IPS DF 4.7 (cell line): ENCODE results near the gene MRTFB.

ENCODE experiments used
- DNase-seq: peaks from one replicate; pipeline ENCODE4 v3.0.0-alpha.2; 2013; ENCODE audit warnings: low spot score; ENCODE audit errors: extremely low read depth

Gene MRTFB

GRCh38 chr16:14307059-14307526 lies 236.0 kb downstream of the MRTFB start:
- DNase-seq, result no peak

- no peak for DNase-seq
Observed at GRCh38 chr16:14307527-14308367, 236.6 kb downstream of the MRTFB start.

- no peak for DNase-seq
Observed at GRCh38 chr16:14308368-14308723, 237.2 kb downstream of the MRTFB start.

GRCh38 chr16:14309001-14309886 lies 238.1 kb downstream of the MRTFB start:
- DNase-seq, result no peak

- no peak for DNase-seq
Observed at GRCh38 chr16:14309906-14310305, 238.8 kb downstream of the MRTFB start.

- DNase-seq, result no peak
Observed at GRCh38 chr16:14310519-14310991, 239.4 kb downstream of the MRTFB start.

GRCh38 chr16:14314116-14314515 lies 243.0 kb downstream of the MRTFB start:
- no peak for DNase-seq

GRCh38 chr16:14315683-14316320 lies 244.7 kb downstream of the MRTFB start:
- no peak for DNase-seq
